GM18870 (cell line): Measurements from ENCODE around the gene PELO.
"Not testable (repeated sequence)": the region's sequence is repeated elsewhere in the genome, so short reads cannot be mapped to it uniquely, and the experiment has no call there.

Source experiments
- ATAC-seq: cut with Tn5 transposase; IDR thresholded peaks from one replicate; pipeline ENCODE4 v1.9.1; 2021; ENCODE audit warnings: moderate library complexity; ENCODE audit not compliant: unreplicated experiment

The PELO gene, protein sequence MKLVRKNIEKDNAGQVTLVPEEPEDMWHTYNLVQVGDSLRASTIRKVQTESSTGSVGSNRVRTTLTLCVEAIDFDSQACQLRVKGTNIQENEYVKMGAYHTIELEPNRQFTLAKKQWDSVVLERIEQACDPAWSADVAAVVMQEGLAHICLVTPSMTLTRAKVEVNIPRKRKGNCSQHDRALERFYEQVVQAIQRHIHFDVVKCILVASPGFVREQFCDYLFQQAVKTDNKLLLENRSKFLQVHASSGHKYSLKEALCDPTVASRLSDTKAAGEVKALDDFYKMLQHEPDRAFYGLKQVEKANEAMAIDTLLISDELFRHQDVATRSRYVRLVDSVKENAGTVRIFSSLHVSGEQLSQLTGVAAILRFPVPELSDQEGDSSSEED

DNA sequence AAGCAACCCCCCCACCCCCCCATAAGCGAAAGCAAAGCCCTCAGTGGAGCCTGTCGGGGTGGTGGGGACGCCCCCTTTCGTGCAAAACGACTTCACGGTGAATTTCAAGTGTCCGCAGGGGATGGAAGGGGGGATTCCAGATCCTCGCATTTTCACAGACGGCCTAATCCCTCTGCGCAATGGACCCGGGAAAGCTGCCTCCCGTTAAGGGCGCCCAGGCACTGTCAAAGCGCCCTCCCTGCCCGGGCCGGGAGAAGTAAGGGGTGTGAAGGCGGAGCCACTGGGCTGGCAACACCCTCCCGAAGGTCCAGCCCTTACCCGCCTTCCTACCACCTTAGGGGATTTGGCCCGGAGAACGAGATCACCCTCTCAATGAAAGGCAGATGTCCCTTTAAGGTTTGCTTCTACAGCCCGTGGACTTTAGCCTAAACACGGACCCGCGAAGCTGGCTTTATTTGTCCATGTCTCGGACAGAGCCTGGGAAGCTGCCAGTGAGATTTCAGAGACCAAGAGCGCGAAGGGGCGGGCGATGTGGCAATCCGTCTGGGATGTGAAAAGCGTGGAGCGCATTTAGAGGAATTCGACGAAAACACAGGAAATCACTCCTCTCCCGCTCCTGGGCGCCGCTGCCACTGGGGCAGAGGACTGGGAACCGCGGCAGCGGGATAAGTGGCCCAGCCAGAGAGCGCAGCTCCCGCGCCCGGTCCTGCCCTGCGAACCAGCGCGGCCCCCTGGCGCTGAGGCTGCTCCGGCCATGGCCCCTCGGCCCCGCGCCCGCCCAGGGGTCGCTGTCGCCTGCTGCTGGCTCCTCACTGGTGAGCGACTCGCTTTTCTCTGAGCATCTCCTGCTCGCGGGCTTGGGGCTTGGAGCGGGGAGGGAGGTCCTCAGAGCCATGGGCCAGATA is at the start of gene PELO, which contains the start of gene ITGA1:
Gene PELO, plus strand, starts transcription at position 317 of the 905 bp plus-strand sequence. CDS start 12,479 bp downstream, outside the sequence.
Gene ITGA1, plus strand, starts transcription at position 317 of the 905 bp plus-strand sequence. Its CDS starts 438 bp downstream, at position 755.
- ATAC-seq: peak; percentile 71

- peak; percentile 84 for ATAC-seq
Measured at GRCh38 chr5:52738095-52738506, 49.6 kb upstream of the PELO start.

GRCh38 chr5:52740007-52740406 is 47.7 kb upstream of the PELO start:
- ATAC-seq: no peak

DNA sequence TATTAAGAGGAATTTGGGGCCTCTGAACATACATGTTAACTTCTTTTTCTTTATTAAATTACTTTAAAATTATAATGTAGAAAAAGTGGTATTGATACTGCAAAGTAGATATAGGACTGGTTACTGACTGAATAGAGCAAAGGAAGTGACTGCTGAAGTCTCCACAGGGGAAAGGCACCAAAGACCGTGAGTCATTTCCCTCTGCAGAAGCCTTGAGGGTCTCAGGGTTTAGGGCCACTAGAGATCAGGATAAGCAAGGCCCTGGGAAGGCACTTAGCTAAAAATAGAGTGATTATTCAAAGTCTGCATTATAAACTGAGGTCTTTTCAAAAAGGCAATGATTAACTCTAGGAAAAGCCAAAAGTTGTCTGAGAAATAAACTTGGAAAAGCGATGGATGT is 44.7 kb upstream of the PELO start:
- no peak for ATAC-seq

DNA sequence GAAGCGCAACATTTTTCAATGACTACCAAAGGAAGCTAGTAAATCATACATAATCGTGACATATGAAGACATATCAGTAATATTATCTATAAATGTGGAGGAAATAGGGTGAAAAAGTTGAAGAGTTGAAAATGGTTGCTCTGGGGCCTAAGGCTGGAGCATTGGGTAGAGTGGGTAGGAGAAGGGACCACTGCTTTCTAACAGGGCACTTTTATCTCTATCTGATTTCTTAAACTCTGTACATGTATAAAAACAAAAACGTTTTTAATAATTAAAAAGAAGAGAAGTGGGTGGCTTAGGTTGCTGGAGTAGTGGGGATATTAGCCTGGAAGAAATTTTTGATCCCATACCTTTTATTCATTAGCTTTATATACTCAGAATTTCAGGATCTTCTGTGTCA is 44.2 kb upstream of the PELO start:
- no peak for ATAC-seq

DNA sequence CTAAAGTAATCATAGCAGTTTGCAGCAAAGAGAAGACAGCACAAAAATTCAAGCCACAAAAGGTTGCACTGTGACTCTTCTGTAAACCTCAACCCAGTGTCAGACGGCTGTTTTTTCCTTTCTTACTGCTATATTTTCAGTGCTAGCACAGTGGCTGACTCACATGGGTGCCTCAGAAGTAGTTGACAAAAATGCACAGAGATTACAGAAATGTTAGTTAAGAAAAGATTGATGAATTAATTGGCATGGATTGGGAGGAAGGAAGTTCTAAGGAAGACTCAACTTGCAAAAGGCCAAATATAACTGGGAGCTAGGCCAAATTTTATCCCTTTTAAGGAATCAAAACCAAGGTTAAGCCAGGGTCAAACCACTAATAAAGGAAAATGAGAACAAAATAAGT is 43.7 kb upstream of the PELO start:
- ATAC-seq: peak; percentile 64

DNA sequence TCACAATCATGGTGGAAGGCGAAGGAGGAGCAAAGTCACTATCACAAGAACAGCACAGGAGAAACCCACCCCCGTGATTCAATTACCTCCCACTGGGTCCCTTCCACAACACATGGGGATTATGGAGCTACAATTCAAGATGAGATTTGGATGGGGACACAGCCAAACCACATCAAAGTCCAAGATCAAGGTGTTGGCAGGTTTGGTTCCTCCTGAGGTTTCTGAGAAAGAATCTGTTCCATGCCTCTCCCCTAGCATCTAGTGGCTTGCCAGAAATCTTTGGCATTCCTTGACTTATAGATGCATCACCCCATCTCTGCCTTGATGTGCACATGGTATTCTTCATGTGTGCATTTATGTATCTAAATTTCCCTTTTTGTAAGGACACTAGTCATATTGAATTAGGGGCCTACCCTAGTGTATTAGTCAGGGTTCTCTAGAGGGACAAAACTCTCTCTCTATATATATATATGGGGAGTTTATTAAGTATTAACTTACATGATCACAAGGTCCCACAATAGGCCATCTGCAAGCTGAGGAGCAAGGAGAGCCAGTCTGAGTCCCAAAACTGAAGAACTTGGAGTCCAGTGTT is 42.8 kb upstream of the PELO start:
- not testable (repeated sequence) for ATAC-seq

GRCh38 chr5:52746539-52746938 is 41.2 kb upstream of the PELO start:
- no peak for ATAC-seq

DNA sequence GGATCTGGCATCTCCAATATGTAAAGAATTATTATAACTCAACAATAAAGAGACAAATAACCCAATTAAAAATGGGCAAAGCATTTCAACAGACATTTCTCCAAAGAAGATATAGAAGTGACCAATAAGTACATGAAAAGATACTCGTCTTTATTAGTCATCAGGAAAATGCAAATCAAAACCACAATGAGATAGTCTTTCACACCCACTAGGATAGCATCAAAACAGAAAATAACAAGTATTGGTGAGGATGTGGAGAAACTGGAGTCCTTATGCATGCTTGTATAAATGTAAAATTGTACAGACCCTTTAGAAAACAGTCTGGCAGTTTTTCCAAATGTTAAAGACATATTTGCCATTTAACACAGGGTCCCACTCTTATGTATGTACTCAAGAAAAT is 39.1 kb upstream of the PELO start:
- peak; percentile 79 for ATAC-seq

- no peak for ATAC-seq
Measured at GRCh38 chr5:52749666-52750065, 38.0 kb upstream of the PELO start.

GRCh38 chr5:52751137-52751536 is 36.6 kb upstream of the PELO start:
- ATAC-seq: no peak

DNA sequence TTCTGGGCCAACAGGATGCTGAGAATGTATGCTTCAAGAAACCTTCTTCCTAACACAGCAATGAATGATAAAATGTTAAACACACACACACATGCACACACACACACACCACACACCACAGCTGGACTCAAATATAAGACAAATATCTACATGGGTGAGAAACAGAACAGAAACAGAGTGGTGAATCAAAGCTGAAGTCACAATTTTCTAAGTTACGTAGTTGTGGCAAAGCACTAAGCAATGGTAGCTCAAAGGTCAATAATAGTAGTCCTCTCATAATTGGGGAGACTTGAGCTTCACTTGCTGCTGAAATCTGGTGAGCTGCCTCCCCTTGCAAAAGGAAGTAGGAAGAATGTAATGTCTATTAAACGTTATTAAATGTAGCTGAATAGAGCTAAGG is 33.7 kb upstream of the PELO start:
- peak; percentile 74 for ATAC-seq

DNA sequence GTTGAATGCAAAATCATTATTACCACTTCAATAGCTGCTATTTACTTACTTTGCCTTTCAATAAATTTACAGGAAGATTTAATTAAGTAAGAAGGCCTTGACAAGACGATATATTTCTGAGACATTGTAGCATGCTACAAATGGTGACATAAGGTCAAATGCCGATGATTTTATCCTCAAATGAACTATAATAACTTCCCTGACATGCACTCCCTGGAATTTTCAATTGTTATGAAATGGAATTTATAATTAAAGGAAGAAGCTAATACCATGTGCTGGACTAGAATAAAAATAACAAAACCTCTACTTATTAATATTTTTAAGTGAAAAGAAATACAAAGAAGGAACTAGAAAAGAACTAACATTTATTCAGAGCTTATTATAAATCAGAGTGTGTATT is 30.2 kb upstream of the PELO start:
- no peak for ATAC-seq

- no peak for ATAC-seq
Measured at GRCh38 chr5:52758014-52758413, 29.7 kb upstream of the PELO start.

- ATAC-seq: no peak
Measured at GRCh38 chr5:52759331-52759730, 28.4 kb upstream of the PELO start.

- ATAC-seq: peak; percentile 66
Measured at GRCh38 chr5:52760695-52761366, 26.9 kb upstream of the PELO start.

DNA sequence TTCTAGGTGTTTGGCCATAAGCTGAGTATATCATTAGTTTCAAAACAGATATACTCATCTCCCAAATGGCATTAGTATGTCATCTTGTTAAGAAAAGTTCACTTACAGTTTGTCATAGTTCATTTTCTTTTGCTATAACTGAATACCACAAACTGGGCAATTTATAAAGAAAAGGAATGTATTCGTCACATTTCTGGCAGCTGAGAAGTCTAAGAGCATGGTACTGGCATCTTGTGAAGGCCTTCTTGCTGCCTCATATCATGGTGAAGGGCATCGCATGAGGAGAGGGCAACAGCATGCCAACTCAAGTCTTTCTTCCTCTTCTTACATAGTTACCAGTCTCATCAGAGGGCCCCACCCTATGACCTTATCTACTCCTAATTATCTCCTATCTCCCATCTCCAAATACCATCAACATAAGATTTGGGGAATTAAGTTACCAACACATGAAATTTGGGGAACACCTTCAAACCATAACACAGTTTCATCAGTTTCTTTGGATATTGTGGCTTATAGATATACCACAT is 20.4 kb upstream of the PELO start:
- ATAC-seq: no peak

DNA sequence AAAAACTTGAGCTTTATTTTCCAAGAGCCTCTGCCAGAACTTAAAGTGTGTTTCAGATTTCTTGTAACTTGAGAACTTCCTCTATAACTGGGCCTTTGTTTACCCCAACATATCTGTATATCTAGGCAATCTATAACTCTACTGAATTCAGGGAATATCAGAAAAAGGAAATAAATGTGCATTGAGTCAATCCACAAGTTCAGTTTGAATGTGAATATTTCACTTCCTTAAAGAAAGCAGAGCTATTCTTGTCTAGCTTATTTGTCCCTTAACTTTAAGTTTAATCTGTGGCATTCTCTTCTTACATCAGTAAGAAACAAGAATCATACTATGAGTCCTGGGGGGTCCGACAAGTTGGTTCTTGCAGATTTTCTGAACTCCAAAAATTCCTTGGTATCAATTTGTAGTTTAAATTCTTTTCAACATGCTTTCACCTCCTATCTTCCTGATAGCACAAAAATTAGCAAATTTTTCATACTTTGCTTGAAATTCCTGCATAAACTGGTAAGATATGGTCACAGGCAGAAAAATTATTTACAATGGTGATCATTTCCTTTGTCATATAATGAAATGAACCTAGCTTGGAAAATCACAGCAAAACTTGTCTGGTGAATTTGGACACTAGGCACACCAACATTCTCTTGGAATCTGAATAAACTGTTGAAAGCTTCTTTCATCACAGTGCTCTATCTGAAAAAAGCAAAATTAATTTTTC is 19.8 kb upstream of the PELO start:
- ATAC-seq: peak; percentile 51

- ATAC-seq: no peak
Measured at GRCh38 chr5:52769061-52769460, 18.7 kb upstream of the PELO start.
